Measurements from ENCODE around the gene CDHR3.

GRCh38 chr7:106050746-106051117, 87.7 kb downstream of the CDHR3 start:
- no peak for TF ChIP-seq EZH2 (IDR thresholded peaks at IDR 0.05; ENCODE audit: borderline replicate concordance, low read depth, low read length, severe bottlenecking)
- TF ChIP-seq MYC (IDR thresholded peaks at IDR 0.05; ENCODE audit: low read depth, low read length) = no peak
- no peak for TF ChIP-seq MAX (IDR thresholded peaks at IDR 0.05; ENCODE audit: insufficient read depth, insufficient read length)
- TF ChIP-seq CTCF (IDR thresholded peaks at IDR 0.05; ENCODE audit: extremely low read depth in 1 of 2, insufficient read depth in 1 of 2, low read depth in 1 of 2, low read length in 2 of 2) = no peak

Measured in endothelial cell of umbilical vein (primary cell).